ENCODE results near the gene ERMP1.

ERMP1 gene

DNA sequence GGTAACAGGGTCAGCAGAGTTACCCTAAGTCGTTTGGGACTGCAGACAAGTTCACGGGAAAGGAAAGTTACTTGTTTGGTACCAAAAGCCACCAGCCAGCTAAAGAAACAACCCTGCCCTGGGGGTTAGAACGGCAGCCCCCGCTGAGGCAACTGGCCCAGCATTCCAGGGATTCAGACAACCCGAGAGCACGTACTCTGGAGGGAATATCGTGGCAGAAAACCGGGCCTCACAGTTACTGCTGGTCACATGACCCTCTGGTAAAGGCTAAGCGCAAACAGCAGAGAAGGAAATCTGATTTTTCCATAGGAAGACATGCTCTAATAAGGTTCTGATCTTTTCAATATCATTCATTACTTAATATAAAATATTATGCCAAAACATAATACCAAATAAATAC, 35.3 kb upstream of the ERMP1 start:
- H3K27ac ChIP-seq (ENCODE audit: low read length) = no peak overlapping the region
- H3K27me3 ChIP-seq (replicated peaks; ENCODE audit: insufficient read depth, low read length) = no peaks in the 10 kb centered on the region
- no peaks in the 10 kb centered on the region for H3K36me3 ChIP-seq (replicated peaks; ENCODE audit: insufficient read depth, low read length)
- H3K9me2 ChIP-seq (replicated peaks; ENCODE audit: insufficient read depth, low read length) = no peaks in the 10 kb centered on the region
- H3K4me2 ChIP-seq (ENCODE audit: low read depth, low read length) = no peak overlapping the region
- TF ChIP-seq, protein P1, sequence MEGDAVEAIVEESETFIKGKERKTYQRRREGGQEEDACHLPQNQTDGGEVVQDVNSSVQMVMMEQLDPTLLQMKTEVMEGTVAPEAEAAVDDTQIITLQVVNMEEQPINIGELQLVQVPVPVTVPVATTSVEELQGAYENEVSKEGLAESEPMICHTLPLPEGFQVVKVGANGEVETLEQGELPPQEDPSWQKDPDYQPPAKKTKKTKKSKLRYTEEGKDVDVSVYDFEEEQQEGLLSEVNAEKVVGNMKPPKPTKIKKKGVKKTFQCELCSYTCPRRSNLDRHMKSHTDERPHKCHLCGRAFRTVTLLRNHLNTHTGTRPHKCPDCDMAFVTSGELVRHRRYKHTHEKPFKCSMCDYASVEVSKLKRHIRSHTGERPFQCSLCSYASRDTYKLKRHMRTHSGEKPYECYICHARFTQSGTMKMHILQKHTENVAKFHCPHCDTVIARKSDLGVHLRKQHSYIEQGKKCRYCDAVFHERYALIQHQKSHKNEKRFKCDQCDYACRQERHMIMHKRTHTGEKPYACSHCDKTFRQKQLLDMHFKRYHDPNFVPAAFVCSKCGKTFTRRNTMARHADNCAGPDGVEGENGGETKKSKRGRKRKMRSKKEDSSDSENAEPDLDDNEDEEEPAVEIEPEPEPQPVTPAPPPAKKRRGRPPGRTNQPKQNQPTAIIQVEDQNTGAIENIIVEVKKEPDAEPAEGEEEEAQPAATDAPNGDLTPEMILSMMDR (IDR thresholded peaks at IDR 0.05; ENCODE audit: low read length) = no peak
- no peak for TF ChIP-seq EZH2 (optimal IDR thresholded peaks at IDR 0.05; ENCODE audit: low read depth, low read length)
- TF ChIP-seq EZH2phosphoT487 (IDR thresholded peaks at IDR 0.05; ENCODE audit: low read length) = no peak
- no peak for DNase-seq
- no peaks in the 10 kb centered on the region for H3K9me3 ChIP-seq (replicated peaks; ENCODE audit: insufficient read depth, low read length)
- H3K79me2 ChIP-seq (ENCODE audit: low read length) = no peaks in the 10 kb centered on the region
- H3K4me1 ChIP-seq (ENCODE audit: low read length) = no peaks in the 10 kb centered on the region
- no peak overlapping the region for H2AFZ ChIP-seq (ENCODE audit: low read length)
- no peaks in the 10 kb centered on the region for H4K20me1 ChIP-seq (ENCODE audit: insufficient read depth, low read length)
- no peaks in the 10 kb centered on the region for H3F3A ChIP-seq (ENCODE audit: insufficient read depth, low read length)
- H3K4me3 ChIP-seq (ENCODE audit: low read length) = no peak overlapping the region
- H3K9ac ChIP-seq (ENCODE audit: low read length) = no peak overlapping the region

DNA sequence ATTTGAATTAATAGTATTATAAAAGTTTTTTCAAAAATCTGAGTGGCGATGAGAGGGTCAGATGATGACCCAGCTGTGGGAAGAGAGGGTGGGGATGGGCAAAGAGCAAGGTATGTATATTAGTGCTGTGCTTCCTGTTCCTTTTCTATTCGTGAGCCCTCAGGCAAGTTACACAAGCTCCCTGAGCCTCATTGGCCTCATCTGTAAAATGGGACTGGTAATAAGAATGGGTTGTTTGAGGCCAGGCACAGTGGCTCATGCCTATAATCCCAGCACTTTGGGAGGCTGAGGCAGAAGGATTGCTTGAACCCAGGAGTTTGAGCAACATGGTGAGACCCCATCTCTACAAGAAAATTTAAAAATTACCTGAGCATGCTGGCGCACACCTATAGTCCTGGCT, 33.8 kb upstream of the ERMP1 start:
- Histone ChIP-seq H3K27me3 (replicated peaks; ENCODE audit: insufficient read depth, low read length) (no peaks in the 10 kb centered on the region), H3K9me3 (replicated peaks; ENCODE audit: insufficient read depth, low read length) (no peaks in the 10 kb centered on the region), H3K27ac (ENCODE audit: low read length) (no peak overlapping the region), H3K4me1 (ENCODE audit: low read length) (no peaks in the 10 kb centered on the region), H3K4me2 (ENCODE audit: low read depth, low read length) (no peak overlapping the region), H3K4me3 (ENCODE audit: low read length) (no peak overlapping the region), H3F3A (ENCODE audit: insufficient read depth, low read length) (no peaks in the 10 kb centered on the region), H3K9me2 (replicated peaks; ENCODE audit: insufficient read depth, low read length) (no peaks in the 10 kb centered on the region), H3K36me3 (replicated peaks; ENCODE audit: insufficient read depth, low read length) (no peaks in the 10 kb centered on the region), H4K20me1 (ENCODE audit: insufficient read depth, low read length) (no peaks in the 10 kb centered on the region), H2AFZ (ENCODE audit: low read length) (no peak overlapping the region), H3K79me2 (ENCODE audit: low read length) (no peaks in the 10 kb centered on the region), H3K9ac (ENCODE audit: low read length) (no peak overlapping the region)
- TF ChIP-seq EZH2phosphoT487 (IDR thresholded peaks at IDR 0.05; ENCODE audit: low read length) = no peak
- TF ChIP-seq, protein P1 (IDR thresholded peaks at IDR 0.05; ENCODE audit: low read length) = no peak
- DNase-seq = no peak

DNA sequence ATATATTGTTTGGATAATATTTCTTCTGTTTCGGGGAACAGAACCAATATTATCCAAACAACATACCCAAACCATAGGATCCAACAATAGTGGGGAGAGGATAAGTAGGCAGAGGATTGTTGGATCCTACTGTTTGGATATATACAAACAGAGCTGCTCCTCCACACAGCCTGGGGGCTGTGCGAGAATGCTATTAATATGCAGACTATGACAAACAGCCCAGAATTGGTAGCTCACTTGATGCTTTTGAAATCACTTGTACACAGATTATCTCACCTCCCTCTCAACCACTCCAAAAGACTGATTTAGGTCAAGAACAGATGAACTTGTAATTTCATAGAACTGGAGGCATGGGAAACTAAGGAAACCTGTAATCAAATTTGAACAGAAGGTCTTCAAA, 33.4 kb upstream of the ERMP1 start:
- TF ChIP-seq EZH2phosphoT487 (IDR thresholded peaks at IDR 0.05; ENCODE audit: low read length) (no peak), EZH2 (optimal IDR thresholded peaks at IDR 0.05; ENCODE audit: low read depth, low read length) (no peak)
- TF ChIP-seq, protein P1 (IDR thresholded peaks at IDR 0.05; ENCODE audit: low read length) = no peak
- Histone ChIP-seq H3K79me2 (ENCODE audit: low read length) (no peaks in the 10 kb centered on the region), H3K27ac (ENCODE audit: low read length) (no peak overlapping the region), H3K4me1 (ENCODE audit: low read length) (no peaks in the 10 kb centered on the region), H3K9me2 (replicated peaks; ENCODE audit: insufficient read depth, low read length) (no peaks in the 10 kb centered on the region), H3K9ac (ENCODE audit: low read length) (no peak overlapping the region), H3K4me2 (ENCODE audit: low read depth, low read length) (no peak overlapping the region), H3K4me3 (ENCODE audit: low read length) (no peak overlapping the region), H3K9me3 (replicated peaks; ENCODE audit: insufficient read depth, low read length) (no peaks in the 10 kb centered on the region), H4K20me1 (ENCODE audit: insufficient read depth, low read length) (no peaks in the 10 kb centered on the region), H3K27me3 (replicated peaks; ENCODE audit: insufficient read depth, low read length) (no peaks in the 10 kb centered on the region), H3F3A (ENCODE audit: insufficient read depth, low read length) (no peaks in the 10 kb centered on the region), H3K36me3 (replicated peaks; ENCODE audit: insufficient read depth, low read length) (no peaks in the 10 kb centered on the region), H2AFZ (ENCODE audit: low read length) (no peak overlapping the region)
- DNase-seq = no peak
